ENCODE results near the gene POFUT1.
"Not testable (repeated sequence)": the region's sequence is repeated elsewhere in the genome, so short reads cannot be mapped to it uniquely, and the experiment has no call there.

Gene POFUT1

DNA sequence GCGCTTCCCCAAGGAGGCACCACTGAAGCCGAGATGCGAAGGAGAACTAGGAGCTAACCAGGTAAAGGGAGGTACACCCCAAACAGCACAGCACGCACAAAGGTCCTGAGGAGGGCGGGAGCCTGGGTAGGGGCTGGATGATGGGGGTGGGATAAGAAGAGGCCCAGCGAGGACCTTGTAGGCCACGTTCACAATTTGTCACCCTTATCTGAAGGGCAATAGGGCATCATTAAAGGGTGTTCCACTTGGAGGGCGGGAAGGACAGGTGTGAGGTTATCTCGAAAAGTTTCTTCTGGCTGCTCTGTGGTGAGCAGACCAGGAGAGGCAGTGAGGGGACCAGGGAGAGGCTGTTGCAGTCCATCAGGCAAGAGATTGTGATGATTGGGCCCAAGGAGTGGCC, 25.6 kb downstream of the POFUT1 start:
- Mint-ChIP-seq H3K36me3 (peaks cover 83% of the 10 kb centered on the region), H3K4me3 (no peak overlapping the region), H3K27ac (peak overlapping the region; percentile 96), H3K4me1 (peaks cover 29% of the 10 kb centered on the region), H3K9me3 (no peaks in the 10 kb centered on the region), H3K27me3 (no peaks in the 10 kb centered on the region)
- ATAC-seq: no peak

DNA sequence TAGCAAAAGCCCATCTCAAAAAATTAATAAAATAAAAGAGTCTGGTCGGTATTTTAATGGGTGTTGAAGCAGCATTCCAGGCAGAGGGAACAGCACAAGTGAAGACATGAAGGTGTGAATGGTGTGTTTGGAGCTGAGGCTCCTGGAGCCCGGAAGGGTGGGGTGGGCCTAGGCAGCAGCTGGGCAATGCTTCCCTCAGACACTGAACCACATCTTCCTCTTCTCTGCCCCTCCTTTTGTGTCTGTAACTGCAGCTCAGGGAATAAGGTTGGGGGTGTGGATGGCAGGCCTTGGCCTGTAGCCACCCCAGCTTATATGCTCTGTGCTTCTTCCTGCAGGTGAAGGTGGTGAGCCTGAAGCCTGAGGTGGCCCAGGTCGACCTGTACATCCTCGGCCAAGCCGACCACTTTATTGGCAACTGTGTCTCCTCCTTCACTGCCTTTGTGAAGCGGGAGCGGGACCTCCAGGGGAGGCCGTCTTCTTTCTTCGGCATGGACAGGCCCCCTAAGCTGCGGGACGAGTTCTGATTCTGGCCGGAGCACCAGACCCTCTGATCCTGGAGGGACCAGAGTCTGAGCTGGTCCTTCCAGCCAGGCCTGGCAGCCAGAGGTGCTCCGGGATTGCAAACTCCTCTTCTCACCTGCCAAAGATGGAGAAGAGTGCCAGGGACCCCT, 26.6 kb downstream of the POFUT1 start:
- Mint-ChIP-seq H3K36me3 (peaks cover 73% of the 10 kb centered on the region), H3K9me3 (no peaks in the 10 kb centered on the region), H3K27ac (no peak overlapping the region), H3K4me1 (peaks cover 29% of the 10 kb centered on the region), H3K27me3 (no peaks in the 10 kb centered on the region), H3K4me3 (no peak overlapping the region)
- ATAC-seq: no peak

- no peaks in the 10 kb centered on the region for H3K27me3 Mint-ChIP-seq
- H3K36me3 Mint-ChIP-seq: peaks cover 64% of the 10 kb centered on the region
- no peak overlapping the region for H3K4me3 Mint-ChIP-seq
- peak overlapping the region; percentile 17 for H3K27ac Mint-ChIP-seq
- no peak for ATAC-seq
- no peaks in the 10 kb centered on the region for H3K9me3 Mint-ChIP-seq
- peaks cover 40% of the 10 kb centered on the region for H3K4me1 Mint-ChIP-seq
Measured at GRCh38 chr20:32235331-32236047, 27.8 kb downstream of the POFUT1 start.

DNA sequence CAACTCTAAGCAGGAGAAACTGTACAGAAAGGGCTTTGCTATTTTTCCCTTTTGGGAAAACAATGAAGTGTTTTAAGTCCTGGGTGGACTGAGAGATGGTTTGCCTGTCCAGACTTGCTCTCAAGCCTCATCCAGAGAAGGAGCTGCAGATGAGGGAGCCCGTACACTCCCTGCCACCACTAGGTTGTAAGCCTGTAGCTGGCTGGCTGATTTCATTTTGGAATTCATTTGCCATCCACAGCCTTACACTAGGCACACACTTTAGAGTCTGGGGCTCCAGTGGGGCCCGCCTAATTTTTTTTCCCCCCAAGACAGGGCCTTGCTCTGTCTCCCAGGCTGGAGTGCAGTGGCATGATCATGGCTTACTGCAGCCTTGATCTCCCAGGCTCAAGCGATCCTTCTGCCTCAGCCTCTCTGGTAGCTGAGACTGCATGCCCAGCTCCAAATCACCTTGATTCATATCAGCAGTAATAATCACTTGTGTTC, 28.4 kb downstream of the POFUT1 start:
- Mint-ChIP-seq H3K36me3 (peaks cover 58% of the 10 kb centered on the region), H3K4me1 (peaks cover 39% of the 10 kb centered on the region), H3K9me3 (no peaks in the 10 kb centered on the region), H3K27me3 (no peaks in the 10 kb centered on the region), H3K27ac (peak overlapping the region; percentile 17), H3K4me3 (no peak overlapping the region)
- no peak for ATAC-seq

DNA sequence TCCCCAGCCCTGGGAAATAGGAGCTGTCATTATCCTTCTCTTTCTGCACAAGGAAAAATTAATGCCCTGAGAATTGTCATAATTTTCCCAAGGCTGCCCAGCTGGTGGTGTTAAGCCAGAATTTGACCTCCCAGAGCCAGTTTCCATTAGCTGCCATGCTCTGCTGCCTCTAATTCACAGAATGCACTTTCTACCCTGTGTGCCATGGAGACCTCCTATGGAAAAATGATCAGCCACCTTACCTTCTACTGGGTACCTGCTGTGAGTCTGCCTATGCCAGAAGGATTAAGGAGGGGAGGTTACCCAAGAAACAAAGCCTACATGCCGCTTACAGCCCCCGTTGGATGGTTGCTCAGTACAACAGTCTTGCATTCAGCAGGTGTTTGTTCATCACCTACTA, 29.1 kb downstream of the POFUT1 start:
- no peaks in the 10 kb centered on the region for H3K27me3 Mint-ChIP-seq
- H3K36me3 Mint-ChIP-seq: peaks cover 51% of the 10 kb centered on the region
- H3K9me3 Mint-ChIP-seq: no peaks in the 10 kb centered on the region
- H3K4me1 Mint-ChIP-seq: peaks cover 31% of the 10 kb centered on the region
- no peak overlapping the region for H3K27ac Mint-ChIP-seq
- no peak overlapping the region for H3K4me3 Mint-ChIP-seq
- no peak for ATAC-seq

DNA sequence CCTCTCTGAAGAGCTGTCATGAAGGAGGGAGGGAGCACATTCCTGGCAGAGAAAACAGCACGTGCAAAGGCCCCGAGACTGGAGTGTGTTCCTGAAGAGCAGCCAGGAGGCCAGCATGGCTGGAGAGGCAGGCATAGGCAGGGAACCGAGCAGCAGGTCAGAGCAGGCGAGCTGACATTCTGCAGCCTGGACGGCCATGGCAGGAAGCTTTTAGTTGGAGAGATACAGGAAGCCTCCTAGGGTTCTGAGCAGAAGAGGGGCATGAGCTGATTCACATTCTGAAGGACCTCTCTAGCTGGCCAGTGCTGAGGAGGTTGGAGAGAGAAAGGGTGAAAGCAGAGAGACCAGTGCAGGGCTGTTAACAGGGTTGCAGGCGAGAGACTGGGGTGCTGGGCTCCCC, 29.7 kb downstream of the POFUT1 start:
- Mint-ChIP-seq H3K36me3 (peaks cover 45% of the 10 kb centered on the region), H3K9me3 (no peaks in the 10 kb centered on the region), H3K4me3 (no peak overlapping the region), H3K27me3 (no peaks in the 10 kb centered on the region), H3K27ac (no peak overlapping the region), H3K4me1 (peaks cover 25% of the 10 kb centered on the region)
- ATAC-seq: no peak

GRCh38 chr20:32238483-32239425, 31.1 kb downstream of the POFUT1 start:
- no peak overlapping the region for H3K27ac Mint-ChIP-seq
- ATAC-seq: no peak
- H3K9me3 Mint-ChIP-seq: no peaks in the 10 kb centered on the region
- H3K36me3 Mint-ChIP-seq: peaks cover 32% of the 10 kb centered on the region
- no peak overlapping the region for H3K4me3 Mint-ChIP-seq
- H3K4me1 Mint-ChIP-seq: peaks cover 13% of the 10 kb centered on the region
- no peaks in the 10 kb centered on the region for H3K27me3 Mint-ChIP-seq

DNA sequence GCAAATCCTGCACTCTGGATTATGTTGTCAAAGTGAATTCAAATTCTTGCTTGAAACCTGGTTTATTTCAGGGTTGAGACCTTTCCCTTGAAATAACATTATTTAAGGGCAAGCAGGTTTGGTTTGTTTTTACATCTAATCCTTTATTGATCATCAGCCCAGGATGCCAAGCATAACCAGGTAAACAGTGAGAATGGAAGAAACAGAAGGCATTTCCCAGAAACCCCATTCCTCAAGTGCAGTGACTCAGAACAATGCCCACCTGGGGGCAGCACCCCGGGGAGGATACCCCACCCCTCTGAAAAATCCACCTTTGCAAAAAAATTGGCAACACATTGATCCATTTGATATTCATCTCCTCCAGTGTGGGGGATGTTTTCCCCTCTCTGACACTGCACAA, 32.5 kb downstream of the POFUT1 start:
- Mint-ChIP-seq H3K27ac (no peak overlapping the region), H3K9me3 (no peaks in the 10 kb centered on the region), H3K27me3 (no peaks in the 10 kb centered on the region), H3K4me1 (peaks cover 13% of the 10 kb centered on the region), H3K4me3 (no peak overlapping the region), H3K36me3 (peaks cover 20% of the 10 kb centered on the region)
- ATAC-seq: no peak

DNA sequence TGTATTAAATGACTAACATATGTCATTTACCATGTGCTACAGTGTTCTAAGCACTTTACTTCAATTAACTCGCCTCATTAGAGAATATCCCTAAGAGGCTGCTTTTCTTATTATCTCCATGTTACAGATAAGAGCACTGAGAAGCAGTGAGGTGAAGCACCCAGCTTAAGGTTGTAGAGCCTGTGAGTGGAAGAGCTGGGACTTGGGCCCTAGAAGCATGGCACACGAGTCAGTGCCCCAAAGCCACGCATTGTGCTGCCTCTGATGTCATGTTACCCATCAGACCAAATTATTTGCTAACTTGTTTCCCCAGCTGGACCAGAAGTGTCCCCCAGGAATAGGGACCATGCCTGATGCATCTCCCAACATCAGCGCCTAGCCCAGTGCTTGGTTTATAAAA, 34.1 kb downstream of the POFUT1 start:
- H3K27me3 Mint-ChIP-seq: no peaks in the 10 kb centered on the region
- H3K36me3 Mint-ChIP-seq: peaks cover 7% of the 10 kb centered on the region
- no peak for ATAC-seq
- H3K4me3 Mint-ChIP-seq: no peak overlapping the region
- H3K4me1 Mint-ChIP-seq: peaks cover 13% of the 10 kb centered on the region
- H3K9me3 Mint-ChIP-seq: no peaks in the 10 kb centered on the region
- no peak overlapping the region for H3K27ac Mint-ChIP-seq

- Mint-ChIP-seq H3K36me3 (no peaks in the 10 kb centered on the region), H3K9me3 (no peaks in the 10 kb centered on the region), H3K4me3 (no peak overlapping the region), H3K4me1 (peaks cover 14% of the 10 kb centered on the region), H3K27me3 (no peaks in the 10 kb centered on the region), H3K27ac (peak overlapping the region; percentile 9)
- no peak for ATAC-seq
Measured at GRCh38 chr20:32244150-32244823, 36.6 kb downstream of the POFUT1 start.

DNA sequence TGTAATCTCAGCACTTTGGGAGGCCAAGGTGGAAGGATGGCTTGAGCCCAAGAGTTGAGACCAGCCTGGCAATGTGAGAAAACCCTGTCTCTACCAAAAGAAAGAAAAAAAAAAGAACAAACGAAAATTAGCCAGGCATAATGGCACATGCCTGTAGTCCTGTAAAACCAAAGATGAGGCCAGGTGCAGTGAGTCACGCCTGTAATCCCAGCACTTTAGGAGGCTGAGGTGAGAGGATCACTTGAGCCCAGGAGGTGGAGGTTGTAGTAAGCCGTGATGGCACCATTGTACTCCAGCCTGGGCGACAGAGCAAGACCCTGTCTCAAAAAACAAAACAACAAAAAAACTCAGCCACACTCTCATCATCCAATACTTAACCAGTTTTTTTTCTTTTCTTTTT, 37.3 kb downstream of the POFUT1 start:
- Mint-ChIP-seq H3K27ac (peak overlapping the region; percentile 9), H3K36me3 (no peaks in the 10 kb centered on the region), H3K4me3 (no peak overlapping the region), H3K4me1 (peaks cover 12% of the 10 kb centered on the region), H3K27me3 (no peaks in the 10 kb centered on the region), H3K9me3 (no peaks in the 10 kb centered on the region)
- no peak for ATAC-seq

- H3K27ac Mint-ChIP-seq, H3K4me3 Mint-ChIP-seq, H3K27me3 Mint-ChIP-seq, ATAC-seq, H3K36me3 Mint-ChIP-seq, H3K4me1 Mint-ChIP-seq, H3K9me3 Mint-ChIP-seq: not testable (repeated sequence)
Measured at GRCh38 chr20:32246208-32246607, 38.5 kb downstream of the POFUT1 start.

DNA sequence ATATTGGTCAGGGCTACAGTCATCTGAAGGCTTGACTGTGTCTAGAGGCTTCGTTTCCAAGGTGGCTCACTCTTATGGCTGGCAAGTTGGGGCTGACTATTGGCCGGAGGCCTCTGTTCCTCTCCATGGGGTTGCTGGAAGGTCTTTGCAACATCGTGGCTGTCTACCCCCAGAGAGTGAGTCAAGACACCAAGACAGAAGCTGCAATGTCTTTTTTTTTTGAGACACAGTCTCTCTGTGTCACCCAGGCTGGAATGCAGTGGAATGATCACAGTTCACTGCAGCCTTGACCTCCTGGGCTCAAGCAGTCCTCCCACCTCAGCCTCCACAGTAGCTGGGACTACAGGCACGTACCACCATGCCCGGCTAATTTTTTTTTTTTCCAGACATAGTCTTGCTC, 40.4 kb downstream of the POFUT1 start:
- ATAC-seq: no peak
- H3K9me3 Mint-ChIP-seq: no peaks in the 10 kb centered on the region
- H3K4me3 Mint-ChIP-seq: no peak overlapping the region
- H3K4me1 Mint-ChIP-seq: peaks cover 22% of the 10 kb centered on the region
- no peaks in the 10 kb centered on the region for H3K27me3 Mint-ChIP-seq
- no peaks in the 10 kb centered on the region for H3K36me3 Mint-ChIP-seq
- no peak overlapping the region for H3K27ac Mint-ChIP-seq

- peaks cover 22% of the 10 kb centered on the region for H3K4me1 Mint-ChIP-seq
- peak; percentile 59 for ATAC-seq
- H3K4me3 Mint-ChIP-seq: no peak overlapping the region
- H3K27ac Mint-ChIP-seq: peak overlapping the region; percentile 19
- no peaks in the 10 kb centered on the region for H3K36me3 Mint-ChIP-seq
- no peaks in the 10 kb centered on the region for H3K27me3 Mint-ChIP-seq
- H3K9me3 Mint-ChIP-seq: no peaks in the 10 kb centered on the region
Measured at GRCh38 chr20:32249030-32249738, 41.5 kb downstream of the POFUT1 start.
